ENCODE data around the gene LRIG2. TPM values are rescaled to one million over a fixed set of nuclear protein-coding genes. Genes with fewer than 3 reads are reported as not detected.

LRIG2 gene
- total and polyA plus RNA-seq, 9 of the 15 experiments (the other 6 are each of a cell fraction or from before 2014, with no cell fraction given) = 1.8 to 28.1 (median 11.5) TPM

GRCh38 chr1:113140588-113141446 is 67.8 kb downstream of the LRIG2 start (continued):
- TF ChIP-seq AFF4 (CRISPR knock-in tag; IDR thresholded peaks at IDR 0.05) = no peak
- TF ChIP-seq ZBTB49 (CRISPR knock-in tag; IDR thresholded peaks at IDR 0.05; ENCODE audit: borderline replicate concordance) = no peak
- peak; percentile 84 for TF ChIP-seq ZNF589 (CRISPR knock-in tag; IDR thresholded peaks at IDR 0.05; ENCODE audit: low read depth)
- no peak for TF ChIP-seq GABPB2 (CRISPR knock-in tag; conservative IDR thresholded peaks at IDR 0.05)
- TF ChIP-seq ZNF584 (CRISPR knock-in tag; IDR thresholded peaks at IDR 0.05; ENCODE audit: low read depth) = peak; percentile 64; the same call in 1 of the 2 replicates
- no peak for TF ChIP-seq NR2C2 (CRISPR knock-in tag; IDR thresholded peaks at IDR 0.05)
- no peak for TF ChIP-seq NR2C2 (tag; IDR thresholded peaks at IDR 0.05)
- no peak for TF ChIP-seq TRIM28 (IDR thresholded peaks at IDR 0.05)
- TF ChIP-seq USF2 (CRISPR knock-in tag; IDR thresholded peaks at IDR 0.05) = no peak
- TF ChIP-seq, protein P1, sequence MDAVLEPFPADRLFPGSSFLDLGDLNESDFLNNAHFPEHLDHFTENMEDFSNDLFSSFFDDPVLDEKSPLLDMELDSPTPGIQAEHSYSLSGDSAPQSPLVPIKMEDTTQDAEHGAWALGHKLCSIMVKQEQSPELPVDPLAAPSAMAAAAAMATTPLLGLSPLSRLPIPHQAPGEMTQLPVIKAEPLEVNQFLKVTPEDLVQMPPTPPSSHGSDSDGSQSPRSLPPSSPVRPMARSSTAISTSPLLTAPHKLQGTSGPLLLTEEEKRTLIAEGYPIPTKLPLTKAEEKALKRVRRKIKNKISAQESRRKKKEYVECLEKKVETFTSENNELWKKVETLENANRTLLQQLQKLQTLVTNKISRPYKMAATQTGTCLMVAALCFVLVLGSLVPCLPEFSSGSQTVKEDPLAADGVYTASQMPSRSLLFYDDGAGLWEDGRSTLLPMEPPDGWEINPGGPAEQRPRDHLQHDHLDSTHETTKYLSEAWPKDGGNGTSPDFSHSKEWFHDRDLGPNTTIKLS (IDR thresholded peaks at IDR 0.05; ENCODE audit: borderline replicate concordance, low read depth) = no peak
- no peak; the same call in 1 of the 2 replicates for TF ChIP-seq TCF3 (CRISPR knock-in tag; IDR thresholded peaks at IDR 0.05)
- TF ChIP-seq FOXA3 (CRISPR knock-in tag; conservative IDR thresholded peaks at IDR 0.05 in 1 of 2, IDR thresholded peaks at IDR 0.05 in 1 of 2) = no peak
- TF ChIP-seq E2F1 (CRISPR knock-in tag; IDR thresholded peaks at IDR 0.05) = no peak
- TF ChIP-seq ZFP36 (IDR thresholded peaks at IDR 0.05; ENCODE audit: low read depth, low read length, partially characterized antibody) = no peak
